H1 (cell line): Measurements from ENCODE around the gene VAPA.

Source experiments
- CBX5 ChIP-seq: fragments of 300-800, 300-1000 bp; sonication (generic); IDR thresholded peaks from 2 replicates; pipeline ENCODE4 v1.7.1; 2016; ENCODE audit warnings: antibody characterized with exemption, low read length, low read depth
- CHD1 ChIP-seq: IDR thresholded peaks from 2 replicates; pipeline ENCODE4 v1.6.1; 2012; ENCODE audit warnings: low read depth, low read length, improper control_type of control experiment
- TCF12 ChIP-seq: IDR thresholded peaks from 2 replicates; pipeline ENCODE4 v1.6.1; 2011; ENCODE audit warnings: low read depth, mild to moderate bottlenecking, low read length
- TF ChIP-seq, protein P1 (sequence below), 3 experiments: IDR thresholded peaks; 1 replicate in 2 of 3; 2 replicates in 1 of 3; pipeline versions ENCODE4 v1.5.1 to v1.6.1; 2011; ENCODE audit warnings: low read length in 3 of 3, mild to moderate bottlenecking in 3 of 3, inconsistent platforms in 2 of 3, low read depth in 1 of 3, moderate library complexity in 1 of 3; ENCODE audit not compliant: insufficient read depth in 1 of 3; ENCODE audit errors: control extremely low read depth in 1 of 3

DNA sequence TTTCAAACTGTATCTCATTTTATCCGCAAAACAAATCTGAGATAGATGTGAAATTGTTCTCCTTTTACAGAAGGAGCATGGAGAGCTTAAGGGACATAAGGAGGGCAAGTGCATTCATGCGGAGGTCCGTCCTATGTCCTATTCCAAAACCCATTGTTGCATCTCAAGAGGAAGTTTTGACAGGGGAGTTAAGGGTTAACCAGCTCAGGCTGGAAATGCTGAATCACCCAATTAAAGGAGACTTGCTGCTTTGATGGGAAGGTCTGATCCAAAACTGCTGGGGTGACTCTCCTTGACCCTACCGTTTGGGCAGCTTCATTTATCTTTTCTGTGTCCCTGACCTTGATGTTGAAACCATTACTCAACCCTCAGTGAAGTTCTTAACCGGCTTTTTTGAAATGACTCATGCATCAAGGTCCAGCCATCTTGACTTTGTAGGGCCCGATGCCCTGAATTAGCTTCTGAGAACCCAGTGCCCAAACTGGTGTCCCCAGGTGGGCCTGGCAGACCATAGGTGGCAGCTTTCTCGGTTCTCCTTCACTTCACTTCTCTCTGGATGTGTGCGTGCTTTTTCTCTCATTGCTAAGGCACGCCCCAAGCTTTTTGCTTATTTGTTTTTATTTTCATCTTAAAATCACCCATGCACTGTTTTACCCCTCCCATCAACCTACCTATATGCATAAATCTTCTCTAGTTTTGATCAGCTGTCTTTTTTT, 43.9 kb upstream of the VAPA start:
- TF ChIP-seq CHD1: no peak
- no peak for TF ChIP-seq TCF12
- TF ChIP-seq, protein P1, sequence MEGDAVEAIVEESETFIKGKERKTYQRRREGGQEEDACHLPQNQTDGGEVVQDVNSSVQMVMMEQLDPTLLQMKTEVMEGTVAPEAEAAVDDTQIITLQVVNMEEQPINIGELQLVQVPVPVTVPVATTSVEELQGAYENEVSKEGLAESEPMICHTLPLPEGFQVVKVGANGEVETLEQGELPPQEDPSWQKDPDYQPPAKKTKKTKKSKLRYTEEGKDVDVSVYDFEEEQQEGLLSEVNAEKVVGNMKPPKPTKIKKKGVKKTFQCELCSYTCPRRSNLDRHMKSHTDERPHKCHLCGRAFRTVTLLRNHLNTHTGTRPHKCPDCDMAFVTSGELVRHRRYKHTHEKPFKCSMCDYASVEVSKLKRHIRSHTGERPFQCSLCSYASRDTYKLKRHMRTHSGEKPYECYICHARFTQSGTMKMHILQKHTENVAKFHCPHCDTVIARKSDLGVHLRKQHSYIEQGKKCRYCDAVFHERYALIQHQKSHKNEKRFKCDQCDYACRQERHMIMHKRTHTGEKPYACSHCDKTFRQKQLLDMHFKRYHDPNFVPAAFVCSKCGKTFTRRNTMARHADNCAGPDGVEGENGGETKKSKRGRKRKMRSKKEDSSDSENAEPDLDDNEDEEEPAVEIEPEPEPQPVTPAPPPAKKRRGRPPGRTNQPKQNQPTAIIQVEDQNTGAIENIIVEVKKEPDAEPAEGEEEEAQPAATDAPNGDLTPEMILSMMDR (IDR thresholded peaks at IDR 0.05; ENCODE audit: control extremely low read depth in 1 of 3, insufficient read depth in 1 of 3, low read depth in 1 of 3, low read length in 3 of 3): no peak
- no peak for TF ChIP-seq CBX5
